Adrenal gland (tissue), 5 donors: ENCODE results near the gene VSIR.

ENCODE experiments used
- POLR2A ChIP-seq, 2 donors: fragments of 450-650 bp; IDR thresholded peaks; one replicate each; pipeline ENCODE4 v1.6.1; 2017; ENCODE audit warnings: antibody characterized with exemption in 2 of 2, mild to moderate bottlenecking in 2 of 2, moderate library complexity in 1 of 2
- TF ChIP-seq, protein P1 (sequence below), 6 experiments: fragments of 450-650 bp in 4 of 6; fragments of 200-600 bp in 2 of 6; sonication (generic) in 1 of 6; IDR thresholded peaks; 1 replicate in 5 of 6; 2 replicates in 1 of 6; pipeline versions ENCODE4 v1.5.1 to v1.8.0; 2016 to 2021; ENCODE audit warnings: antibody characterized with exemption in 6 of 6, mild to moderate bottlenecking in 2 of 6, moderate library complexity in 1 of 6
- donor health status: DM: no; HTN: no; CAD: no.

DNA sequence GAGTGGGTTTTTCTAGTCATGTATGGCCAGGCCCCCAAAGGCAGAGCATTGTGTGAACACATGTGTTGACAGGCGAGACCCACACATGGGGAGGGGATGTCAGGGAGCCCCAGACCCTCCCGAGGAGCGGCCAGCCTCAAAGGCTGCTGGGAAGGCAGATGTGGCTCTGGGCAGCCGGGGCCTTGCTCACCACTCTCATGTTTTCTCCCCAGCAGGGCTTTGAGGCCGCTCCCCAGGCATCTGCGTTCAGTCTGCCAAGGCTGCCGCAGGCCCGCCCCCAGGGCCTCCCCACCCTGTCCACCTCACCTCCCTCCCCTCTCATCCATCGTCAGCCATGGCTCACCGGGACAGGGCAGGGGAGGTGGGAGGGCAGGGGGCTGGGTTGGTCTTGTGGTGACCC lies 16.6 kb upstream of the VSIR start:
- TF ChIP-seq, protein P1, sequence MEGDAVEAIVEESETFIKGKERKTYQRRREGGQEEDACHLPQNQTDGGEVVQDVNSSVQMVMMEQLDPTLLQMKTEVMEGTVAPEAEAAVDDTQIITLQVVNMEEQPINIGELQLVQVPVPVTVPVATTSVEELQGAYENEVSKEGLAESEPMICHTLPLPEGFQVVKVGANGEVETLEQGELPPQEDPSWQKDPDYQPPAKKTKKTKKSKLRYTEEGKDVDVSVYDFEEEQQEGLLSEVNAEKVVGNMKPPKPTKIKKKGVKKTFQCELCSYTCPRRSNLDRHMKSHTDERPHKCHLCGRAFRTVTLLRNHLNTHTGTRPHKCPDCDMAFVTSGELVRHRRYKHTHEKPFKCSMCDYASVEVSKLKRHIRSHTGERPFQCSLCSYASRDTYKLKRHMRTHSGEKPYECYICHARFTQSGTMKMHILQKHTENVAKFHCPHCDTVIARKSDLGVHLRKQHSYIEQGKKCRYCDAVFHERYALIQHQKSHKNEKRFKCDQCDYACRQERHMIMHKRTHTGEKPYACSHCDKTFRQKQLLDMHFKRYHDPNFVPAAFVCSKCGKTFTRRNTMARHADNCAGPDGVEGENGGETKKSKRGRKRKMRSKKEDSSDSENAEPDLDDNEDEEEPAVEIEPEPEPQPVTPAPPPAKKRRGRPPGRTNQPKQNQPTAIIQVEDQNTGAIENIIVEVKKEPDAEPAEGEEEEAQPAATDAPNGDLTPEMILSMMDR (IDR thresholded peaks at IDR 0.05), result no peak
- no peak for TF ChIP-seq POLR2A (IDR thresholded peaks at IDR 0.05)
